Large intestine (tissue), 12 donors: ENCODE measurements around the gene CTNNBL1. TPM values are rescaled to one million over a fixed set of nuclear protein-coding genes. Genes with fewer than 3 reads are reported as not detected.
A peak's percentile ranks its signal among the peaks of the same experiment; 100 is the strongest.

Experiments used
- DNase-seq, 2 donors: peaks; one replicate each; pipeline versions ENCODE4 v3.0.0 to v3.0.0-alpha.2; 2013
- H3K27ac ChIP-seq: one replicate; pipeline ENCODE4 v1.5.1; 2013; ENCODE audit warnings: low read length
- H3K27me3 ChIP-seq: 2 replicates; pipeline ENCODE4 v1.6.1; 2013; ENCODE audit warnings: low read length; ENCODE audit not compliant: control insufficient read depth, insufficient read depth
- H3K36me3 ChIP-seq: 2 replicates; pipeline ENCODE4 v1.6.1; 2013; ENCODE audit warnings: low read length; ENCODE audit not compliant: control insufficient read depth, insufficient read depth
- H3K4me1 ChIP-seq: one replicate; pipeline ENCODE4 v1.6.1; 2013; ENCODE audit warnings: low read length; ENCODE audit not compliant: control insufficient read depth, insufficient read depth
- H3K4me3 ChIP-seq: one replicate; pipeline ENCODE4 v1.5.1; 2013; ENCODE audit warnings: low read length
- H3K9me3 ChIP-seq: one replicate; pipeline ENCODE4 v1.6.1; 2013; ENCODE audit warnings: mild to moderate bottlenecking, low read depth, low read length, moderate library complexity; ENCODE audit not compliant: control insufficient read depth
- WGBS: methylation state at CpG from one replicate; pipeline ENCODE4 v1.1.5; 2013; ENCODE audit warnings: low lambda C conversion rate; ENCODE audit not compliant: insufficient coverage; 5-methylcytosine and 5-hydroxymethylcytosine counted together
- long read RNA-seq, 11 donors: transcript quantifications; one replicate each; lab custom pipeline, GENCODE V29; 2026
- polyA plus RNA-seq: library from polyadenylated mRNA; unstranded; fragments of 120-200 nt; gene quantifications from one replicate; pipeline ENCODE4 v1.2.1, GENCODE V29; 2013

CTNNBL1 gene, protein sequence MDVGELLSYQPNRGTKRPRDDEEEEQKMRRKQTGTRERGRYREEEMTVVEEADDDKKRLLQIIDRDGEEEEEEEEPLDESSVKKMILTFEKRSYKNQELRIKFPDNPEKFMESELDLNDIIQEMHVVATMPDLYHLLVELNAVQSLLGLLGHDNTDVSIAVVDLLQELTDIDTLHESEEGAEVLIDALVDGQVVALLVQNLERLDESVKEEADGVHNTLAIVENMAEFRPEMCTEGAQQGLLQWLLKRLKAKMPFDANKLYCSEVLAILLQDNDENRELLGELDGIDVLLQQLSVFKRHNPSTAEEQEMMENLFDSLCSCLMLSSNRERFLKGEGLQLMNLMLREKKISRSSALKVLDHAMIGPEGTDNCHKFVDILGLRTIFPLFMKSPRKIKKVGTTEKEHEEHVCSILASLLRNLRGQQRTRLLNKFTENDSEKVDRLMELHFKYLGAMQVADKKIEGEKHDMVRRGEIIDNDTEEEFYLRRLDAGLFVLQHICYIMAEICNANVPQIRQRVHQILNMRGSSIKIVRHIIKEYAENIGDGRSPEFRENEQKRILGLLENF
- 40.1 TPM for polyA plus RNA-seq
- long read RNA-seq, donor 1, transcript CTNNBL1-201 (16 exons, 1,925 nt): major isoform, 5 of 6 reads
- long read RNA-seq, donor 1, partial matches to known transcripts: 0 of 6 reads
- long read RNA-seq, donor 1, other reads (novel, unspliced or antisense): 0 of 6 reads
- long read RNA-seq, donor 2, transcript CTNNBL1-201 (16 exons, 1,925 nt): major isoform, 12 of 18 reads
- long read RNA-seq, donor 2, partial matches to known transcripts: 6 of 18 reads
- long read RNA-seq, donor 2, other reads (novel, unspliced or antisense): 0 of 18 reads
- long read RNA-seq, donor 3, transcript CTNNBL1-201 (16 exons, 1,925 nt): major isoform, 11 of 39 reads
- long read RNA-seq, donor 3, partial matches to known transcripts: 26 of 39 reads
- long read RNA-seq, donor 3, other reads (novel, unspliced or antisense): 0 of 39 reads
- long read RNA-seq, donor 4, partial matches to known transcripts: 0 of 1 reads
- long read RNA-seq, donor 4, other reads (novel, unspliced or antisense): 0 of 1 reads
- long read RNA-seq, donor 5, transcript CTNNBL1-201 (16 exons, 1,925 nt): major isoform, 10 of 10 reads
- long read RNA-seq, donor 5, partial matches to known transcripts: 0 of 10 reads
- long read RNA-seq, donor 5, other reads (novel, unspliced or antisense): 0 of 10 reads
- long read RNA-seq, donor 6, transcript CTNNBL1-201 (16 exons, 1,925 nt): major isoform, 13 of 18 reads
- long read RNA-seq, donor 6, partial matches to known transcripts: 5 of 18 reads
- long read RNA-seq, donor 6, other reads (novel, unspliced or antisense): 0 of 18 reads
- long read RNA-seq, donor 7, partial matches to known transcripts: 0 of 5 reads
- long read RNA-seq, donor 7, other reads (novel, unspliced or antisense): 0 of 5 reads
- long read RNA-seq, donor 8, transcript CTNNBL1-201 (16 exons, 1,925 nt): major isoform, 9 of 15 reads
- long read RNA-seq, donor 8, partial matches to known transcripts: 5 of 15 reads
- long read RNA-seq, donor 8, other reads (novel, unspliced or antisense): 0 of 15 reads
- long read RNA-seq, donor 9, transcript CTNNBL1-201 (16 exons, 1,925 nt): major isoform, 8 of 8 reads
- long read RNA-seq, donor 9, partial matches to known transcripts: 0 of 8 reads
- long read RNA-seq, donor 9, other reads (novel, unspliced or antisense): 0 of 8 reads
- long read RNA-seq, donor 10, transcript CTNNBL1-201 (16 exons, 1,925 nt): major isoform, 15 of 16 reads
- long read RNA-seq, donor 10, partial matches to known transcripts: 0 of 16 reads
- long read RNA-seq, donor 10, other reads (novel, unspliced or antisense): 0 of 16 reads
- long read RNA-seq, donor 11, transcript CTNNBL1-201 (16 exons, 1,925 nt): major isoform, 8 of 10 reads
- long read RNA-seq, donor 11, partial matches to known transcripts: 0 of 10 reads
- long read RNA-seq, donor 11, other reads (novel, unspliced or antisense): 0 of 10 reads

DNA sequence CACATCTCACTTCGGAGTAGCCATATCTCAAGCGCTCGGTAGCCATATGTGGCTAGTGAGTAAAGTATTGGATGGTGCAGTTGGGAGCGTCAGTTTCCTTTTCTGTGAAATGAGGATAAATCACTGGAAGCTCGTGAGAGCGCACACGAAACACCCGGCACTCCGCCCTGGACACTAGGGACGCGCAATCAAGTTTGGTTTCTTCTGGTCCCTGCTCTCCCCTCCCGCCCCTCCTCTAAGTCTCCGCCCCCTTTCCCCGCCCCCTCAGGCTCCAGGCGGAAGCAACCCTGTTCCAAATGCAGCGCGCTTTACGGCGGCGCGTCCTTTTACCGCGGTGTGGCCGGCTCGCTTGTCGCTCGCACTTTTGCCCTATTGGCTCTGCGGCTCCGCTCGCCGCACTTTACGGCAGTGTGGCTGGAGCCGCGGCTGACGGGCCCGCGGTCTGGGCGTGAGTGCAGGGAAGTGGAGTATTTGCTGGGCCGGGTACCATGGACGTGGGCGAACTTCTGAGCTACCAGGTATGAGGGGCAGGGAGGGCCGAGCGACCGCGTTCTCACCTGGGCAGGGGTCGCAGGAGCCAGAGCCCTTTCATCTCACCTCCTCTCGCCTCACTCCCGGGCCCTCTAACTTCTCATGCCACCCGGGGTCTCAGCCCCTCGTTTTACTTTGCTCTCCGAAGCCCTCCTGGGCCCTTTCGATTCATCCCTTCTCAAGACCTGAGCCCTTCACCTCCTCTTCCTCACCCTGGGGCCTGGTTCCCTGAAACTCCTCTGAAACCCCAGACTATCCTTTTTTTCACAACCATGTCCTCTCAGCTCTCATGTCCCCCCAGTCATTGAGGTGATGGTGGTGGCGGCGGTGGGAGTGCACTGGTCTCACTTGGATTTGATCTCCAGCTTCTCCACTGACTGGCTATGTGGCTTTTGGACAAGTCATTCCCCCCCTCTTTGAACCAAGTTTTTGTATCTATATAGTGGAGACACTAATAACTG is at the start of gene CTNNBL1:
Gene CTNNBL1, plus strand, starts transcription at position 396 of the 992 bp plus-strand sequence. Its CDS starts 93 bp downstream, at position 489.
- no peaks in the 10 kb centered on the region for H3K36me3 ChIP-seq
- H3K27me3 ChIP-seq: no peaks in the 10 kb centered on the region
- no peaks in the 10 kb centered on the region for H3K9me3 ChIP-seq
- H3K4me3 ChIP-seq: peak within 1 kb of the TSS; percentile 81
- 0% methylated on average over 1 of the region's 54 CpGs for WGBS
- DNase-seq: peak; percentile 97
- H3K4me1 ChIP-seq: peaks cover 11% of the 10 kb centered on the region
- H3K27ac ChIP-seq: peak within 1 kb of the TSS; percentile 30

DNA sequence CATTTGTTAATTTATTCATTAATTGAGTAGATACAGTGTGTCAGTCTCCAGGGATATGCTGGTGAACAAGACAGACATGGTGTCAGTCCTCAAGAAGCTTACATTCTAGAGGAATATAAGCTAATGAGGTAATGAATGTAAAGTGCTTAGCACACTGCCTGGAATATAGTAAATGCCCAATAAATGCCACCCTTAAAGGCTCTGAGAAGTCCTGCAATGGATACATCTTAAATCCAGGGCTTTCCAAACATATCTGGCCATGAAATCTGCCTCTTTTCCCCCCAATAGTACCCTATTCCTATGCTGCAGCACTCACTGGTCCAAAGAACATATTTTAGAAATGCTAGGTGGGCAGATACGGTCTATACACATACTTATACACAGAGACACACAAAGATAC is 49.2 kb upstream of the CTNNBL1 start:
- WGBS: 100% methylated on average over 1 of the region's 1 CpG
- no peaks in the 10 kb centered on the region for H3K4me1 ChIP-seq
- peaks cover 26% of the 10 kb centered on the region for H3K27me3 ChIP-seq
- H3K4me3 ChIP-seq: no peak overlapping the region
- H3K27ac ChIP-seq: no peak overlapping the region
- no peak for DNase-seq
- no peaks in the 10 kb centered on the region for H3K36me3 ChIP-seq
- no peaks in the 10 kb centered on the region for H3K9me3 ChIP-seq

DNA sequence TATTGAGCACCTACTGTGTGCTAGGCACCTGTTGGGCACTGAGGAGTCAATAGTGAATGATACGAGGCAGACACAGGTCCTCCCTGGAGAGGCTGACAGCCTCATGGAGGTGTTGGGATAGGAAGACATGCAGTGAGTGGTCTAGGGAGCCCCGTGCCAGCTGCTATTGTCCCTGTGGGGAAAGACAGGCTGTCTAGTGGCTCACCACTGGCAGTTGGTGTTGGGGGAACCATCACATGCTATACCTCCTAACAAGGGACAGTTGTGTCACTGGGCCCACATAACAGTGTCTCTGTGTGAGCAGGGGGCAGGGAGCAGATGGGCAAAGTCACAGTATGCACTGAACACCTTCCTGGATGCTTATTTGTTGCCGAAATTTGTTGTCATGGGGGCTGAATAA is 45.9 kb upstream of the CTNNBL1 start:
- H3K4me1 ChIP-seq: no peaks in the 10 kb centered on the region
- no peaks in the 10 kb centered on the region for H3K9me3 ChIP-seq
- no peak for DNase-seq
- no peaks in the 10 kb centered on the region for H3K36me3 ChIP-seq
- WGBS: 88% methylated on average over 1 of the region's 3 CpGs
- no peak overlapping the region for H3K27ac ChIP-seq
- H3K27me3 ChIP-seq: peaks cover 9% of the 10 kb centered on the region
- H3K4me3 ChIP-seq: no peak overlapping the region

DNA sequence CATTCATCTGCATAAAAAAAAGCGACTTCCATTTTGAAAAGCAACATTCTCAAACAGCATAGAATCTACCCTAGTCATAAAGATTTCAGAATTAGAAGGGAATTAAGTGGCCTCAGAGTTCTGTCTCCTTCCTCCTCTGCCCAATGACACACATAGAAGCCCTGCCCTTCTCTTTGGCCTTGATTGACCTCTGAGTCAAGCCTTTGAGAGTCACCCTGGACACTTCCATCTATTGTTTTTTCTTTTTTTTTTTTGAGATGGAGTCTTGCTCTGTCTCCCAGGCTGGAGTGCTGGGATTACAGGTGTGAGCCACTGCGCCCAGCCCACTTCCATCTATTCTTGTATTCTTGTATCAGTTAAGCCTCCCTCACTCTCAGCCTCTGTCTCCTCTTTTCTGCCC is 44.8 kb upstream of the CTNNBL1 start:
- H3K36me3 ChIP-seq: no peaks in the 10 kb centered on the region
- H3K4me3 ChIP-seq: no peak overlapping the region
- no peak for DNase-seq
- H3K27ac ChIP-seq: no peak overlapping the region
- H3K9me3 ChIP-seq: no peaks in the 10 kb centered on the region
- no peaks in the 10 kb centered on the region for H3K4me1 ChIP-seq
- no CpG with 5 or more reads among the region's 2 CpGs for WGBS
- H3K27me3 ChIP-seq: no peaks in the 10 kb centered on the region

DNA sequence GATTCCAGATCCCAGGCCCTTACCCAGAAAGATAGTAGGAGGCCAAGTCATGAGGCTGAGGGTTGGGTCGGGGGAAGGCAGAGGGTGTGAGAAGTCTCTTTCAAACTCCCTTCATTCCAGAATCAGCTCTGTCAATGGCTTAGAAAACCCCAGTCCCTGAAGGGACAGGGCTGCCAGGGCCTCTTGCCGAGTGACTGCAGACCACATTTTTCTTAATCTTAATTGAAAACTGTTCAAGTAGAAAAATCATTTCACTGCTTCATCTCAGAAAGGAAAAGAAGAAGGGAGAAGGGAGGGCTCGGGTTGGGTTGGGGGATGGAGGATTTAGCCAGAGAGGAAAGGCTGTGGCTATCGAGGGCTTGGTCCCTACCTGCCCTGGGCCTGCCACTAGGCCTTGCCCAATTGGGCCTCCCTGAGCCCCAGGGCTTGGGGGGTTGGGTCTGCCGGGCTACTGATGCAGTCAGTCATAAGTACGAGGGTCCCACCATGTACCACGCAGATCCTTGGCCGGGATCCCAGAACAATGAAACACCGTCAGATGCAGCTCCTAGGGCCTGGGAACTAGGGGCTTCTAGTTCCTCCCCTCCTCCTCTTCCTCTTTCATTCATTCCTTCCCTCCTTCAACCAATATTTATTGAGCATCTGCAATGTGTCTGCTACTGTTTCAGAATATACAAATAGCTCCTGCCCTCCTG is 44.0 kb upstream of the CTNNBL1 start:
- Histone ChIP-seq H3K9me3 (no peaks in the 10 kb centered on the region), H3K27me3 (no peaks in the 10 kb centered on the region), H3K27ac (no peak overlapping the region), H3K4me3 (no peak overlapping the region), H3K4me1 (no peaks in the 10 kb centered on the region), H3K36me3 (no peaks in the 10 kb centered on the region)
- DNase-seq: no peak
- WGBS: no CpG with 5 or more reads among the region's 9 CpGs

- Histone ChIP-seq H3K4me1 (no peaks in the 10 kb centered on the region), H3K36me3 (no peaks in the 10 kb centered on the region), H3K9me3 (no peaks in the 10 kb centered on the region), H3K4me3 (no peak overlapping the region), H3K27me3 (no peaks in the 10 kb centered on the region), H3K27ac (no peak overlapping the region)
- no peak for DNase-seq
- no CpG with 5 or more reads among the region's 3 CpGs for WGBS
These were observed 43.2 kb upstream of the CTNNBL1 start for GRCh38 chr20:37650661-37651060.

- H3K4me3 ChIP-seq: no peak overlapping the region
- H3K36me3 ChIP-seq: no peaks in the 10 kb centered on the region
- no peaks in the 10 kb centered on the region for H3K27me3 ChIP-seq
- H3K27ac ChIP-seq: no peak overlapping the region
- DNase-seq: peak in 1 of 2 donors; percentile 25
- no peaks in the 10 kb centered on the region for H3K9me3 ChIP-seq
- H3K4me1 ChIP-seq: no peaks in the 10 kb centered on the region
- no CpG with 5 or more reads among the region's 5 CpGs for WGBS
These were observed 41.9 kb upstream of the CTNNBL1 start for GRCh38 chr20:37651932-37652331.

GRCh38 chr20:37656945-37657344 is 36.9 kb upstream of the CTNNBL1 start:
- WGBS: no CpG with 5 or more reads among the region's 6 CpGs
- no peaks in the 10 kb centered on the region for H3K27me3 ChIP-seq
- DNase-seq: no peak
- no peaks in the 10 kb centered on the region for H3K36me3 ChIP-seq
- H3K9me3 ChIP-seq: no peaks in the 10 kb centered on the region
- no peak overlapping the region for H3K27ac ChIP-seq
- H3K4me3 ChIP-seq: no peak overlapping the region
- H3K4me1 ChIP-seq: no peaks in the 10 kb centered on the region
